HG03064 (cell line): ENCODE results near the gene CECR2.

Experiments used
- ATAC-seq: cut with Tn5 transposase; IDR thresholded peaks from one replicate; pipeline ENCODE4 v1.9.1; 2021; ENCODE audit warnings: low read depth; ENCODE audit not compliant: unreplicated experiment

Gene CECR2

DNA sequence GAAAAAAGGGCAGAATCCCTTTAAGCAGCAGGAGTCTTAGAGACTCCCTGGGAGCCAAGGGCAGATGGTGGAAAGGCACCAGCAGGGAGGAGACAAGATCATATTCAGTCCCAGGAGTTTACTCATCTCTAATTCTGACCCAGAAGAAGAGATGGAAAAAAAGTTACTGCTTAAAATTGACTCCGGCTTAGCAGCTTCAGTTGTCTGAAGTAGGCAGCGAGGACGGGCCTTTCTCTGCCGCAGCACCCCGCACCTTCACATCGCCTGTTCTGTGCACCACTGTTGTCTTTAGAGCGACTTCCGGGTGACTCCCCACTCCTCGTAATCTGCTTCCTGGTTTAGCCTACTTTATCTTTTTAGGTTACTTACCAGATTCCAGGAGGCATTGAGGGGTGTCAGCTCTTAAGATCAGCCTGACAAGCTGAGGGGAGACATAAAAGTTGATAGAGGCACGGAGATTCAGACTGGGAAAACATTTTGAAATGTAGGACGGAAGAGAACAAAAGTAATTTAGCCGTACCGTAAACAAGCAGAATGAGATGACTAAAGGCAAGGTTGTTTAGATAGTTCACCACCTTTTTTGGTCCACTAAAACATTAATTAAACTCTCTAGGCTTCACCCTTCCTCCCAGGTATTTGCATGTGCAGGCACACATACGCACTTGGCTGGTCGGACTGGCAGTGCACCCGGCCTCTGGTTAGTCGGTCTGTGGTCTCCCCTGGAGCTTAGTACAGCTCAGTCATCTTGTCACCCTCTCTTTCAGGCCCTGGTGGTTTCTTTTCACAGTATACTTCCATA is 74.3 kb downstream of the CECR2 start:
- no peak for ATAC-seq

DNA sequence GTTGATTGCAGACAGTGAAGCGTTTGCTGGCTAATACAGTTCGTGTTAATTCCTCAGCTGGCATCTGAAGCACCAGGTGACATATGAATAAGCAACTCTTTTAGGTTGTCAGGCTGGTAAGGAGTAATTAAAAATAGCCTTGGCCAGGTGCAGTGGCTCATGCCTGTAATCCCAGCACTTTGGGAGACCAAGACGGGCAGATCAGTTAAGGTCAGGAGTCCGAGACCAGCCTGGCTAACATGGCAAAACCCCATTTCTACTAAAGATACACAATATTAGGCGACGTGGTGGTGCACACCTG is 74.9 kb downstream of the CECR2 start:
- ATAC-seq: no peak

DNA sequence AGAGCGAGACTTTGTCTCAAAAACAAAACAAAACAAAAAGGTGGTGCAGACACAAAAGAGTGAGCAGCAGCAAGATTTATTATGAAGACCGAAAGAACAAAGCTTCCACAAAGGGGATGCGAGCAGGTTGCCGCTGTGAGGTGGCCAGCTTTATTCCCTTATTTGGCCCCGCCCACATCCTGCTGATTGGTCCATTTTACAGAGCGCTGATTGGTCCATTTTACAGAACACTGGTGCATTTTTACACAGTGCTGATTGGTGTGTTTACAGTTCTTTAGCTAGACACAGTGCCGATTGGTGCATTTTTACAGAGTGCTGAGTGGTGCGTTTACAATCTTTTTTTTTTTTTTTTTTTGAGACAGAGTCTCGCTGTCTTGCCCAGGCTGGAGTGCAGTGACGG is 77.4 kb downstream of the CECR2 start:
- ATAC-seq: no peak

DNA sequence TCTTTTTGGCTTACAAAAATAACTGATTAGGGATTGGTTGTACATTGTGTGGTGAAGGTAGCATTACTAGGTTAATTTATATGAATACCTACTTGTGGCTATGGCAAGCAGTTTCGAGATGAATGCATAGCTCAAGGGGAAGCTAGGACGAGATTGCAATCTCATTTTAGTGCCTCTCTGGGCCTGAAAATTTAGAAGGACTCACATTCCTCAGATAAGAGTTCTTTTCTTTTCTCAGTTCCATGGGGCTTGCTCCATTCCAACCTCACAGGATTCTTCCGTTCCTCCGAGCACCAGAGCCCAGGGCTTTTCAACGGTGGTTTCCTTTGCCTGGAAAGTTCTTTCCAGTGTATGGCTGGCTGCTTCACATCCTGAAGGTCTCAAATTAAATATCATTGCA is 82.1 kb downstream of the CECR2 start:
- ATAC-seq: no peak

DNA sequence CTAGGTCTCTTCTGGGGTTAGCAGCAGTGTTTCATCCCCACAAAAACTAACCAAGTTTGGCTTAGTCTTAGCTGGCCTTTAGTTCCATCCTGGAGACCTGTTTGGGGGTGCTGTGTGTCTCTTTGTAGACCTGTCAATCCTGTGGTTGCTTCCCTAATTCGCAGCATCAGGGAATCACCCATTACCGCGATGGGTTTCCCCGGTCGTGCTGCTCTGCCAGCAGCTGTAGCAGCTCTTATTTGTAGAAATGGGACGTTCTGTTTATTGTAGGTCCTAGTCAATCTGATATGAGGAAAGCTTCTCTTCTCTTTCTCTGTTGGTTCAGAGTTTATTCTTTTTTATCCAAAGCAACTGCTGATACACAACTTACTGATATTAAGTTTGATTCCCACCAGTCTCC is 91.6 kb downstream of the CECR2 start:
- no peak for ATAC-seq

DNA sequence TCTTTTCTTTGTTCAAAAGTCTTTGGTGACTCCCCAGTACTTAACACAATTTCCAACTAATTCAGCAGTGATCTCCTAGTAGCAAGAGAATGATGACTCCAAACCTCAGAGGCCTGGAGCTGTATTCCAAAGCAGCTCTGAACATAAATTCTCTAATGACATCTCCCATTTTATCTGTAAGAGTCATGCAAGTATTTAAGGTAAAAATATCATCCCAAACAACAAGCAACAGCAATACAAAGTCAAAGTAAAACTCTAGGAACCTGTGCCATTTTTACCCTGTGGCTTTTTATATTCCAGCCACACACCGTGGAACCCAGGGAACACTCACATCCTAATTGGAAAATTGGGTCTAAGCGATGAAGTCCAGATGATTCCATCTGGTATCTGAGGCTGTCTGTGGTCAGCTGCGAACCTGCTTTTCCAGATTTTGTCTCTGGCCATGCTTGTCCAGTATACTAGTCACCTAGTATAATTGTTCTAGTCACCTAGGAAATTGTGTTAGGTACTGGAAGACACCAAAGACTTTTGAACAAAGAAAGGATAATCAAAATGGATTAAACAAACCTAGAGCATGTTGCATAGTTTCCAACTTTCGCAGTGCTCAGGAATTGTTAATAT is 101.7 kb downstream of the CECR2 start:
- no peak for ATAC-seq

DNA sequence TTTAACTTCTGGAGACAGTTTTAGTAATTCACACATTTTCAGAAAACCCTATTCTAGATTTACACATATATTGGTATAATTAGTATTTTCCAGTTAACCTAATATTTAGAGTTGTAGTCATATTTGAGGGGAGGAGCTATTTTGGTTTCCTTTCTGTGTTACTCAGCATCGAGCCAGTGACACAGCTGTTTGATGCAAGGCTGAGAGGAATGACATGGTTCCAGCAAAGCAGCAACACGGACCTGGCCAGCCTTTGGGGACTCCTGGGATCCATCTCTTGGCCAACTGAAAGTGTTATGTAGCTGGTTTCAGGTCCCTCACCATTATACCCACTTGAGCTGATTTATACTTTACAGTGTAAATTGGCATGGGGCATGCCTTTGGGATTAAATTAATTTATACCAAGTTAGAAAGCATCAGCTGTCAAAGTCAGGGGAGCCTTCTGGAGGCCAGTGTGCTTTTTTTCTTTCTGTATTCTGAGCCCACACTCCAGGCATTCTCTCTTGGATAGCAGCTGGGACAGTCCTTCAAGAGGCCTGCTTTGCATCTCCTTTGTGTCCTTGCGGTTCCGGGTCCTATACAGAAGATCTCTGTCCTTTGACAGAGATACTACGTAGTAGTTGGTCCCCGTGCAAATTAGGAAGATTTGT is 102.8 kb downstream of the CECR2 start:
- no peak for ATAC-seq

DNA sequence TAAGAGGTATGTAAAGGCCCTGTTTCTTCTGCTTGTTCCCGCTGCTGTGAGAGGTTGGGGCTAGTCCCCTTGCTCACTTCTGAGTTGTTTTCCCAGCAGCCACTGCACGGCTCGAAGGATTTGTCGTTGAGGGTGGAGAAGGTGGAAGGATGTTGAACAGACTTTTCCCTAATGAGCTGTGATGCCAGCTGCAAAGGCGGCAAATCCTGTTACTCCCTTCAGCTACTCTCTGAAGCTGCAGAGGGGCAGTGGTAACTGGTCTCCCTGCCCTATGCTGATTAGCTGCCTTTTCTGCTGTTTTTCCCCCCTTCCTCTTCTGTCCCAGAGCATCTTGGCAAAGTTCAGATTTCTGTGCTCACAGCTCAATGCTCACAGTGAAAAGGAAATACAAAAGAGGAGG is 103.7 kb downstream of the CECR2 start:
- ATAC-seq: no peak

DNA sequence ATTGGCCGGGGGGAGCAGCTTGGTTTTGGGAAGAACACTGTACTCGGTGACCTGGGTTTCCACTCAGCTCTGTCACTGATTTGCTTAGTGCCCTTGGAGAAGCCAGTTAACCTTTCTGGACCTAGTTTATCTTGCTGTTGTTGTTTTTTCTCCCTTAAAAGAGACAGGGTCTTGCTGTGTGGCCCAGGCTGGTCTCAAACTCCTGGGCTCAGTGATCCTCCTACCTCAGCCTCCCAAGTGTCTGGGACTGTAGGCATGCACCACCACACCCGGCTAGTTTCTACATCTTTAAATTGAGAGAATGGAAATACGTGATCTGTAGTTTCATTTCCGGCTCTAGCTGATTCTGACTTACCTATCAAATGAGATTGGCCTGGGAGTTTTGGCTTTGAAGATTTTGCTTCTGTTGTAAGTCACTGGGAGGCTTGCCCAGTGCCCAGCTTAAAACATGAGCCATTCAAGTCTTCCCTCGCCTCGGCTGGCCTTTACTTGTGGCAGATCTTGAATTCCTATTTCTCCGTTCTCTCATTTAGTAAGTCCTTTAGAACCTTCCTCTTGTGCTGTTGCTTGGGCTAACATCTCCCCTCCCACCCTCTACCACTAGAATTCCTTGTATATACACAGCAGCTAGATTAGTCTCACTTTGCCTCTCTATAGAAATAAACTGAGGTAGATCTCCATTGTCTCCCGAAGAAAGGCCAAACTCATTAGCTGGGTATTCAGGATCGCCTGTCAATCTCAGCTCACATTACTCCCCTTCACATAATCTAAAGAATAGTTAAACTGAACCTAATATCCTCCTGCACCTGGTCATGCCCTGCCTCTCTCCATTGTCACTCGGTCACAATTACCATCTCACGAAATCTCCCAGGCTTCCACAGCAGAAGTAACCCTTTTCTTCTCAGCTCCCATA is 106.3 kb downstream of the CECR2 start:
- no peak for ATAC-seq

DNA sequence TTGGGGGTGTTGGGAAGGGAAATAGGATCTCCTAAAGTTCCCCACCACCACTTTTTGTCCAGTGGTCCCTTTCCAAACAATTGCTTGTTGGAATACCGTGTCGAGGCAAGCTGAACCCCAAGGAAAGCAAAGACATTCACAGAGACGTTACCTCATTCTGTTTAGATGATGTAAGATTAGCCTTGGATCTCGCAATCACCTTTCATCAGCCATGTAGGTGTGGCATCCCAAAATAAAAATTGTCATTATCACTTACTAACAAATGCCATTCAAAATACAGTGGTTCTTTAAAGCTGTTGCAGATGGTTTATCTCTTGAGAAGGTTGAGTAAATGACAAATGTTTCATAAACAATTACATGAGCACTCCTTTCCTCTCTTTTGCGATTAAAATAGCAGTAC is 107.6 kb downstream of the CECR2 start:
- ATAC-seq: no peak

DNA sequence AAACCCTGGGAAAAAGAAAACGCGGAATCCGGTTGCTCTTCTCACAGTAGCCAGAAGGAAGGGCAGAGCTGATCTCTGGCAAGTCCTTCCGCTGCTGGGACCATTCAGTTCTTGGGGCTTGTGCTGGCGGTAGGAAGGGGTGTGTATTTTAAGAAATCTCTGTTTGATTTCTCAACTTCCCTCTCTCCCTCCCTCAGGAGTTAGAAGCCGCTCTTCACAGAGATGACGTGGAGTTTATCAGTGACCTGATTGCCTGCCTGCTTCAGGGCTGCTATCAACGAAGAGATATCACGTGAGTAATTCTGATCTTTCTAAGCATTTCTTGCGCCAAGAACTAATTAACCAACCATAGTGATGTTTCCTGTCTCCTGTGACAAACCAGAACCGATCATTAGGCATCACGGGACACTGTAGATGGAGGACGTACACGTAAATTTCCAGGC is 108.2 kb downstream of the CECR2 start:
- no peak for ATAC-seq

DNA sequence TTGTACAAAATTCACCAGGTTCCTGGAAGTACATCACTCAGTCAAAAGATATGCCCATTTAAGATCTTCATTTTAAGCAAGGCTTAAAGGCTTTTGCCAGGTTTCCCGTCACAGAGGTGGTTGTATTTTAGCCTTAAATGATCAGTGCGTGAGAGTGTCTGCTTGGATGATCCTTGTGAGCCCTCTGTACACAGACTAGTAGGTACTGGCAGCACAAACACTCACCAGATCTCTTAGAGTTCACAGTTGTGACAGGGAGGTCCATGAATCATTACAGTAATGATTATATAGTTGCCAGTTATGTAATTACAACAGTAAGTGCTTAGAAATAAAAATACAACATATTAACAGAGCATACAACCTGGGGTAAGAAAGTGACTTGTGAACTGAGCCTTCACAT is 109.9 kb downstream of the CECR2 start:
- no peak for ATAC-seq

DNA sequence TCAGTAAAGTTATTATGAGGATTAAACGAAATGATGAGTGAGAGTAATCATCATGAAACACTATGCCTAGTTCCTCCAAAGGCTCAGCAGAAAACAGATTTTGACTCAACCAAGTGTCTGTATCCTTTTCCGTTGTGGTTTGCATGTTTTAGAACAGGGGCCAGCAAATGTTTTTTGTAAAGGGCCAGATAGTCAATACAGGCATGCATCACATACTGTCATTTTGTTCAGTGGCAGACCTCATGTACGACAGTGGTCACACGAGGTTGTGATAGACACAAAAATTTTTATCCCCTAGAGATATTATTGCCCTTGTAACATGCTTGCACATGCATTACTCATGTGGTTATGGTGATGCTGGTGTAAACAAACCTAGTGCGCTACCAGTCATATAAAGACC is 112.2 kb downstream of the CECR2 start:
- ATAC-seq: no peak

DNA sequence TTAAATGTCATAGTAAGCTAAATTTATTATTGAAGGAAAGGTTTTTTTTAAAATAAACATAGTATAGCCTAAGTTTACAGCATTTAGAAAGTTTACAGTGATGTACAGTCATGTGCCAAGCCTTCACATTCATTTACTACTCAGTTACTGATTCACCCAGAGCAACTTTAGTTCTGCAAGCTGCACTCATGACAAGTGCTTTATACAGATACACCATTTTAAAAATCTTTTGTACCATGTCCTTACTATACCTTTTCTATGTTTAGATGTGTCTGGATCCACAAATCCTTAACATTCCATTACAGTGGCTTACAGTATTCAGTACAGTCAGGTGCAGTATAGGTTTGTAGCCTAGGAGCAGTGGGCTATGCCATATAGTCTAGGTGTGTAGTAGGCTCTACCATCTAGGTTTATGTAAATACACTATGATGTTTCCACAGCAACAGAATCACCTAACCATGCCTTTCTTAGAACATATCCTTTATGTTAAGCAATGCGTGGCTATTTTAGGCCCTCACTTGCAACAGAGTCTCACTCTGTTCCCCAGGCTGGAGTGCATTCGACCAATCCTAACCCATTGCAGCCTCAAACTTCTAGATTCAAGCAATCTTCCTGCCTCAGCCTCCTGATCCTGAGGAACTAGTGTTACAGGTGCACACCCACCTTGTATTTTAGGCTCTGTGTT is 114.6 kb downstream of the CECR2 start:
- no peak for ATAC-seq

DNA sequence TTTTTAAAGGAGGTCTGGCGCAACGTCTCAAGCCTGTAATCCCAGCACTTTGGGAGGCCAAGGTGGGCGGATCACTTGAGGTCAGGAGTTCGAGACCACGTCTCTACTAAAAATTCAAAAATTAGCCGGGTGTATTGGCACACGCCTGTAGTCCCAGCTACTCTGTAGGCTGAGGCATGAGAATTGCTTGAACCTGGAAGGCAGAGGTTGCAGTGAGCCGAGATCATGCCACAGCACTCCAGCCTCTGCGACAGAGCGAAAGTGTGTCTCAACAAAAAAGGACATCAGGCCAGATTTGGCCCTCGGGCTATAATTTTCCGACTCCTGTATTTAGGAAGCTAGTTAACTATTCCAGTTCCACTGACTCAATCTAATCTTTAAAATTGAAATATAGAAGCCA is 115.3 kb downstream of the CECR2 start:
- ATAC-seq: no peak

DNA sequence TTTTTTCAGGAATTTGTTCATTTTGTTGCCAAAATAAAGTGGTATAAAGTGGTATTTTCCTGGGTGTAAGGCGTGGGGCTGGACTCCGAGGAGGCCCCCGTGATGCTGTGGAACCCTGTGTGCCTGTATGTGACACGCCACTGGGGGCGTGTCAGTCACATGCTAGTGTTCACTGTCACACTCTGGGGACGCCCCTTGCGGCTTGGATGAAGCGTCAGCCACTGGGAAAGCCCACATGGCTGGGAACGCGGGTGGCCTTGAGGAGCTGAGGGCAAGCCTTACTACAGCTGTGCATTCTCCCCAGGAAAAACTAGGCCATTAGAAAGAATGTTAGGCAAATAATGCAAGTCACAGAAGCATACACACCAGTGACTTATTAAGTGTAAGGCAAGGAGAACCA is 117.1 kb downstream of the CECR2 start:
- ATAC-seq: no peak

DNA sequence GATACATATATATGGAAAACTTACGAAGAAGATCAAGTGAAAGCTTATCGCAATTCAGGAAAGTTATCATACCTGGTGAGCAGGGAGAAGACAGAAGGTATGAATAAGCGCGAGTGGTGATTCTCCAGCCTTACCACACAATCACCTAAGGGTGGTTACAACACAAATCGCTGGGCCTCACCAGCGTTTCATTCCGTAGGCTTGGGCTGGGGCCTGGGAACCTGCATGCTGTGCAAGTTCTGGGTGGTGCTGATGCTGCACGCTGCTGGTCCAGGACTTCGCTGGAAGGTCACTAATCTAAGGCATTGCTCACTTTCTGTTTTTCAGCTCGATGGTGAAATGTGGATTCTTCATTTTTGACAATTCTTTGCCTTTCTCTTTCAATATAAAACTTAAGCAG is 117.5 kb downstream of the CECR2 start:
- ATAC-seq: no peak

DNA sequence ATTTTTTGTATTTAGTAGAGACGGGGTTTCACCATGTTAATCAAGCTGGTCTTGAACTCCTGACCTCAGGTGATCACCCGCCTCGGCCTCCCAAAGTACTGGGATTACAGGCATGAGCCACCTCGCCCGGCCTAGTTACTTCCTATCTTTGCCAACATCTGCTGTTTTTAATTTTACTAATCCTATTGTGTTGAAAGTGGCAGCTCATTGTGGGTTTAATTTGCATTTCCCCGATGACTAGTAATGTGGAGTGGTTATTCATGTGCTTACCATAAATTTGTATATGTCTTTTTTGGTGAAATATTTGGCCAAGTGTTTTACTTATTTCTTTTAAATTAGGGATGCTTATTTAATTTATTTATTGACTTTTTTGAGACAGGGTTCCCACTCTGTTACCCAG is 119.8 kb downstream of the CECR2 start:
- ATAC-seq: no peak

DNA sequence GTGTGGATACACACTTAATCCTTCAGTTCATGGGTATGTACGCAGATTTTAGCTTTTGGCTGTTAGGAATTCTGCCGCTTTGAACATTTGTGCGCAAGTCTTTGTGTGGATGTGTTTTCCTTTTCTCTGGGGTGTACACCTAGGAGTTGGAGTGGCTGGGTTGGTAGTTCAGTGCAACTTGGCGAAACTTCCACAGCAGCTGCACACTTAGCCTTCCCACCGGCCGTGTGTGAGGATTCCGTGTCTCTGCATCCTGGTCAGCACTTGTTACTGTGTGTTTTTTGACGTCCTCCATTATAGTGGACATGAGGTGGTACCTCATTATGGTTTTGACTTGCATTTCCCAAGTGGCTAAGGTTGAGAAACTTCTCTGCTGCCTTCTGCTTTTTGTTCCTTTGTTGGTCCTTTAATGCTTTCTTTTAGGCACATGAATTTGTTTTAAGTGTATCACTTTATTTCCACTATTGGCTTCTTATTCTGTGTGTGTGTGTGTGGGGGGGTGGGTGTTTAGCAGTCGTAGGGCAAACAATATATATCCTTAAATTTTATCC is 121.9 kb downstream of the CECR2 start:
- ATAC-seq: no peak

DNA sequence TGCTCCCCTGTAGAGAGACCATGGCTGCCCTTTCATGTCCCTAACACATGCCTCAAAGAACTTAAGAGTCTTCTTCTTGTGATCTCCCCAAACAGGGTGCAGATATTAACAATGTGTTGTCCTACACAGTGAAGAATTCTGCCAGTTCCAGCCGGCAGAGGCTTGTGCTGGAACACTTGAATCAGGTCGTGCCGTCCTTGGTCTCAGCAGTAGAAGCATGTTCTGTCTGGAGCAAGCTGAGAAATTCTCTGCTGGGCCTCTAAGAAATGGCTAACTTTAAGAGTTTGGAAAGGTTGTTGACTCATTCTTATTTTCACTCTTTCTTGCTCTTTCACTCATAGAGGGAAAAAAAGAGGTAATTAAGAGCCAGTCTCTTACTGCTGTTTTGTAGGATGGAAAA is 123.0 kb downstream of the CECR2 start:
- ATAC-seq: no peak
